ENCODE data around the gene PYM1.
A peak's percentile ranks its signal among the peaks of the same experiment; 100 is the strongest.

The PYM1 gene

DNA sequence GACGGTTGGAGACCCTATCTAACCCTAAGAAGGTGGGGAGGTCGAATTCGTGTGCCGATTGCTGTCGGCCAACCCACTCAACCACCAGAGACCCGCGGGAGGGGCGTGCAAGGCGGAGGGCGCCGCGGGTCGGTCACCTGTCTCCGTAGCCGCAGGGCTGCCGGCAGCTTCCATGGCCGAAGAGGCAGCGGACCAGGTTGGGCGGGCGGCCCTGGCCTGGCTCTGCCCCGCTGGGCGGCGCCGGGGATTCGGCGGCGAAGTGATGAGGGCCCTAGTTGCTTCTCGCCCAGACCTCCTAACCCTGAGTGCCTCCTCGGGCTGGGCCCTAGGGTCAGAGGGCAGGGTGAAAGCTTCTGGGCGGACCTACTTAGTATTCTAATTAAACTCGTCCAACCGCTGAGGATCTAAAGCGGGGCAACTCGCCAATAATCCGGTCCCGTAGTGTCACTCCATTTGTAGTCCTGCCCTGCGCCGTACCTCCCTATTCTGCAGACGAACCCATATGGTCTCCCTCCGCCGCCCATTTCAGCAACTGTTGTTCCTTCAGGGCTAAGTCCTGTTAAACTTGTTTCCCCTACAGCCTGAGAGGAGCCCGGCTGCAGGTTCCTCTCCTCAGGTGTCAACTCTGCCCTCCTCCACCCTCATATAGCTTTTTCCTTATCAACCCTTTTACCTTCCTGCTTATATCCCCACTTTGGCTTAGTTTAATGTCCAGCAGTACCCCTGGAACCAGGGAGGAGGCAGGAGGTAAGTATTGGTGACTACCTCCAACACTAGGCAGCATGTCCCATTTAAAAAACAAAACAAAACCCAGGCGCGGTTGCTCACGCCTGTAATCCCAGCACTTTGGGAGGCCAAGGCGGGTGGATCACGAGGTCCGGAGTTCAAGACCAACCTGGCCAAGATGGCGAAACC is at the start of gene PYM1:
TSS of gene PYM1 (minus strand) at position 307 of the 915 bp plus-strand sequence. CDS start at position 174, 133 bp downstream.
- DNase-seq, result peak; percentile 45 to 69

DNA sequence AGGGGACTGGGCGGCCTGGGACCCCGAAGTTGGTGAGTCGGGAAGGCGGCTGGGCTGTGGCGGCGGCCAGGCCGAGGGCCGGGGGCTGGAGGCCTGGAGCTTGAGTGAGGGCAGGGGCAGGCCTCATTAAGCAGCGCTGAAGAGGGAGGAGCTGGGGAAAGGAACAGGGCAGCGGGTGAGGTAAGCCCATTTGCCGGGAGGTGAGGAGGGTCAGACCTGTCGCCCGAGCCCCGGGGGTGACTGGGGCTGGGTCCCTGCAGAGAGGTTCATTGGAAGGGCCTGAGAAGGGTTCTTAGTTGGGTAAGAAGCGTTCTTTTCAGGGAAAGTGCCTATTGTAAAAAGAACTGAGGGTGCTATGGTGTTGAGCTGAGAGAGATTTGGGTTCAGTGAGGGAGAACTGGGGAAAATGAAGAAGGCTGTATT is 46.6 kb upstream of the PYM1 start:
- no peak for DNase-seq

DNA sequence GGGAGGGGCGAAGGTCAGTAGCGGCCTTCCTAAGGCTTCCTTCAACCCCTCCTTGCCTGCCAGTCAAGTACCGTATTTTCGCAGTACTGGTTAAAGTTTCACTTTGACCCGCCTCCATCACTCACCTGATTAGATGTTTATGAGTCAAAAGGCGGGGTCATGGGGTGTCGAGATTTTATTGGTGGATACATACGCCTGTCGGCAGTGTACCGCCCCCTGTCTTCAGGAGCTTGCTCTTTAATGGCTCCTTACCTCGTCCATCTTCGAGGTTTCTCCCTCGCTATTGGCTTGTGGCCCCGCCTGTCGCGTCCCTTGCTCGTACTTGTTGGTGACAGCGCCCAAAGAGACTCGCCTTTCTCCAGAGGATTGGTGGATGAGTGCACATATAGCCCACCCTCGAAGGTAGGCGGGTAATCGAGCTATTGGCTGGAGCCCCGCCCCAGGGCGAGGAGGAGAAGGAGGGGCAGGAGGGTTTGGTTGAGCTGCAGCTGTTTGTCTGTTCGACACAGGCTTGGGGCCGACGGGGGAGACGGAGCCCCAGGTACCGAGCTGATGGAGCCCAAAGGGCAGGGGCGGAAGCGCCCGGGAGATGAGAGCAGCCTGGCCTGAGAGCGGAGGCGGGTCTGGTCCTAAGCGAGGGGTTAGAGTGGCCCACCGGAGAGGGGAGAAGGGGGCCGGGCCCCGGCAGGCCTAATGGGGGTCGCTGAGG is 46.1 kb upstream of the PYM1 start, which contains the start of gene RAB5B:
TSS of gene RAB5B (plus strand) at position 480 of the 709 bp plus-strand sequence. CDS start 12,883 bp downstream, outside the sequence.
- DNase-seq, result peak; percentile 76 to 100

DNA sequence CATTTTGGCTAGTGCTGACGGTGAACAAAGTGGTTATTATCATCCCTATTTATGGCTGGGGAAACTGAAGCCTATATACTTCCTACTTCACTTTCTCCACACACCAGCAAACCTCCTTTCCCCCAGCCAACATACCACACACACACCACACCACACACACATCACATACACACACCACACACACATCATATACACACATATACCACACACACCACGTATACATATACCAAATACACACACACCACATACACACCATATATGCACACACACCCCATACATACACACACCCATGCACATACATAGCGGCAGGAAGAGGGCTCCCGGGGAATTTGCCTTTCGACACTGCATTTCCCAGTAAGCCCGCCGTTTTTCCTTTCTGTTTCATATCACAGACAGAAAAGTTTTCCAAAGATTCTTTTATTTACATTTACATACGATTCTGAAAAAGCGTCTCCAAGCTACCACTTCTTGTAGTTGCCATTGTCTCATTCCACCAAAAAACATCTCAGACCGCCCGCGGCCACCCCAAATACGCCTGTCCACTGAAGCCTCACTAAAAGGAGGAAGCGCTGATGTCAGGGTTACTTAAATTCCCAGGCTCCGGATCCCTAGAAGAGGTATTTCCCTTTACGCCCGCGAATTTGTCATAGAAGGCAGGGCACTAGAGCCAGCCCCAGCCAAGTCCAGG is 45.4 kb upstream of the PYM1 start:
- peak; percentile 32 to 35 for DNase-seq

DNA sequence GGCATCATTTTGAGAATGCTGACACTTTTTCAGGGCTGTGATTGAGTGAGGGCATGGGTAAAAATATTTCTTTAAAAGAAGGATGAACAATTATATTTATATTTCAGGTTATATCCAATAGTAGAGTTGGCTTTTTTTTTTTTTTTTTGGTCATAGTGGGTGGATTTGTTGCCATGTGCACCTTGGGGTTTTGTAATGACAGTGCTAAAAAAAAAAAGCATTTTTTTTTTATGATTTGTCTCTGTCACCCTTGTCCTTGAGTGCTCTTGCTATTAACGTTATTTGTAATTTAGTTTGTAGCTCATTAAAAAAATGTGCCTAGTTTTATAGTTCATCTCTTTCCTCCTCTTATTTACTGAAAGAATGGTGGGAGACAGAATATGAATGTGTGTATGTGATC is 44.8 kb upstream of the PYM1 start:
- DNase-seq, result no peak

DNA sequence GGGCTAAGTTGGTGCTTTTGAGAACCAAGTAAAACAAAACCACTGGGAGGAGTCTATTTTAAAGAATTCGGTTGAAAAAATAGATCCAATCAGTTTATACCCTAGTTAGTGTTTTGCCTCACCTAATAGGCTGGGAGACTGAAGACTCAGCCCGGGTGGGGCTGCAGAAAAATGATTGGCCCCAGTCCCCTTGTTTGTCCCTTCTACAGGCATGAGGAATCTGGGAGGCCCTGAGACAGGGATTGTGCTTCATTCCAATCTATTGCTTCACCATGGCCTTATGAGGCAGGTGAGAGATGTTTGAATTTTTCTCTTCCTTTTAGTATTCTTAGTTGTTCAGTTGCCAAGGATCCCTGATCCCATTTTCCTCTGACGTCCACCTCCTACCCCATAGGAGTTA is 44.3 kb upstream of the PYM1 start:
- DNase-seq, result no peak

DNA sequence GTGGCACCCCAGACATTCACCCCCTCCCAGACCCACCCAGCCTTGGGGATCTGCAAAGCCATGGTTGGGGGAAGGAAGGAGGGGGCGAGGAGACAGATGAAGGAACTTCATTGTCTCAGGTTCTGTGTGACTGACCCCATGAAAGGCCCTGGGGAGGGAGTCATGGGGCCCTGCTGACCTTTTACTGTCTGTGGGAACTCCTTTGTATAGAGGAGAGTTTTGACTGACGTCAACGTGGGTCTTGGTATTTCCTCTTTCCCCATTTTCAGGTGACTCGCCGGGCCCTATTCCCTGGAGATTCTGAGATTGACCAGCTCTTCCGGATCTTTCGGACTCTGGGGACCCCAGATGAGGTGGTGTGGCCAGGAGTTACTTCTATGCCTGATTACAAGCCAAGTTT is 43.1 kb upstream of the PYM1 start:
- no peak for DNase-seq

DNA sequence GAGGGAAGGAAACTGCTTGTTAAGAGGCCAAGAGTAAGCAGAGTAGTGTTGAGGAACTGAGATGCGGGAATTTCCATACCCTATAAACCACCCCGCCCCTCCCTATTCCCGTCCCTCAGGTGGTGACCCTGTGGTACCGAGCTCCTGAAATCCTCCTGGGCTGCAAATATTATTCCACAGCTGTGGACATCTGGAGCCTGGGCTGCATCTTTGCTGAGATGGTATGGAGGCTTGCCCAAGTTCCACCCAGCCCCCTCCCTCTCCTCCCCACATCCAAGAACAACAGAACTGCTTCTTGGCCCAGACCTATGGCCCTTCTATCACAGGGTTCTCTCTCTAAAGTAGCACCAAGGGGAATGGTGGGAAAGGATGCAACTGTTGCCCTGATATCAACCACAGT is 41.7 kb upstream of the PYM1 start:
- no peak for DNase-seq

DNA sequence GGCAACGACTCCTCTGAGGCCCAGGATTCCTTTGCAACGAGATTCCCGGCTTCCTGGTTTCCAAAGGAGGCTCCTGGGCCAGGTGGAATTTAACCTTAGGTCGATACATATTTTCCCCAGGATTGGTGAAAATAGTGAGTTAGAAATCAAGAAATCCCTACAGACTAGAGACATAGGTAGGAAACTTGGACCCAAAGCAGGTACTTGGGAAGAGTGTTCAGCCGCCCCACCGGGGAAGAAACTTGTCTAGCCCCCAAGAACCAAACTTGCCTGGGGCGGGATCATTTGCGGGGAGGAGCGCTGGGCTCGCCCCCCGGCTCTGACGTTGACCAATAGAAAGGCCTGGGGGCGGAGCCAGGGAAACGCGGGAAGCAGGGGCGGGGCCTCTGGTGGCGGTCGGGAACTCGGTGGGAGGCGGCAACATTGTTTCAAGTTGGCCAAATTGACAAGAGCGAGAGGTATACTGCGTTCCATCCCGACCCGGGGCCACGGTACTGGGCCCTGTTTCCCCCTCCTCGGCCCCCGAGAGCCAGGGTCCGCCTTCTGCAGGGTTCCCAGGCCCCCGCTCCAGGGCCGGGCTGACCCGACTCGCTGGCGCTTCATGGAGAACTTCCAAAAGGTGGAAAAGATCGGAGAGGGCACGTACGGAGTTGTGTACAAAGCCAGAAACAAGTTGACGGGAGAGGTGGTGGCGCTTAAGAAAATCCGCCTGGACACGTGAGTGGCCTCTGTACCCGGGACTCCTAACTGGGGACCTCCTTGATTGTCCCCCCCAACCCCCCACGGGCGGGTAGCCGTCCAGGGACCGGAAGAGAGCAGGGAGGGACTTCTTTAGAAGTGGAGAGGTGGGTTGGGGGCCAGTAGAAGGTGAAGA is 39.0 kb upstream of the PYM1 start, which contains the start of gene CDK2:
TSS of gene CDK2 (plus strand) at position 423 of the 874 bp plus-strand sequence. CDS start at position 602, 179 bp downstream.
- peak; percentile 63 to 67 for DNase-seq

DNA sequence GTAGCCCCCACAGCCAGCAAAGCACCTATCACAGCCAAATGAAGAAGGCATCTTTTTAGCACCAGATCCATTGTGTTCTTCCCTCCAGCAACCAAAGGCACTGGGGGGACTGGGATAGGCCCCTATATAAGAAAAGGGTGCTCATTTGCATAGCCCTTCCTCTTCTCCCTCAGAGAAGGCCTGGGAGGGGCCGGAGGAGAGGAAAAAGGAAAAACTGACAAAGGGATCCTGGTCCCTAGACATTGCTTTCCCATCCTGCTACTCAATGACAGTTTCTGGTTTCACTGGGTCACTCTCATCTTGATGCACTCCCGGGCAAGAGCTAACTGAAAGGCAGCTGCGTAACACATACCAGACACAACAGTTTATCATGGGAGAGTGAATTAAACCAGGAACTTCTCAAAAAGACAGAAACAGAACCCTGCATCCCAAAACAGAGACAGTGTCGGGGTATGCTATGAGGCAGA is 38.3 kb upstream of the PYM1 start, which contains the start of gene PMEL:
TSS of gene PMEL (minus strand) at position 102 of the 467 bp plus-strand sequence. CDS start at position 71, 31 bp downstream.
- no peak for DNase-seq

DNA sequence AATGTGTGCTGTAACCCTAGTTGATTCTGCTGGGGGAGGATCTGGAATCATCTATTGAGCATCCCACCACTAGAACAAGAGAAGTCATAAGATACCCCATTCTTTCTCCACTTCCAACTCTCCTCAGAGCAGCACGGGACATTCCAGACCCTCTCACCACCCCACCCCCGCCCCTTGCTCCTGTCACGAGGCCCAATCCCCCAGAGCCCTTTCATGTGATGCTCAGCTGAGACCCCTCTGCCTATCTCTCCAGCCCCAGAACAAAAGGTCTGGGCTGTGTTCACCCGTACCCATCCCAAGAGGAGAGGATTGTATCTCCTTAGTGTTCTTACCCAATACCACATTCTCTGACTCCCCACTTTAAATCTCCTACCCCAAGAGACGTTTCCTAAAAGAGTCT is 37.5 kb upstream of the PYM1 start:
- DNase-seq, result no peak

DNA sequence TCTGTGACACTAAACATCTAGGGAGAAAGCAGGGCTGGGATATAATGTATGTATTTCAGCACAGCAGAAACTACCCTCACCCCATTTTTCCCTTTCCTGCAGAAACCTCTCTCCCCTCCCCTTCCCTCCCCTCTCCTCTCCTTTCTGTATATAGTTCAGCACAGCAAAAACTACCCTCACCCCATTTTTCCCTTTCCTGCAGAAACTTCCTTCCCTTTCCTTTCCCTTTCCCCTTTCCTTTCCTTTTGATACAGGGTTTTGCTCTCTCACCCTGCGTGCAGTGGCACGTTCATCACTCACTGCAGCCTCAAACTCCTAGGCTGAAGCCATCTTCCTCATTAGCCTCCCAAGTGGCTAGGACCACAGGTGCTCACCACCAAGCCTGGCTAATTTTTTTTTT is 36.1 kb upstream of the PYM1 start:
- DNase-seq, result no peak

DNA sequence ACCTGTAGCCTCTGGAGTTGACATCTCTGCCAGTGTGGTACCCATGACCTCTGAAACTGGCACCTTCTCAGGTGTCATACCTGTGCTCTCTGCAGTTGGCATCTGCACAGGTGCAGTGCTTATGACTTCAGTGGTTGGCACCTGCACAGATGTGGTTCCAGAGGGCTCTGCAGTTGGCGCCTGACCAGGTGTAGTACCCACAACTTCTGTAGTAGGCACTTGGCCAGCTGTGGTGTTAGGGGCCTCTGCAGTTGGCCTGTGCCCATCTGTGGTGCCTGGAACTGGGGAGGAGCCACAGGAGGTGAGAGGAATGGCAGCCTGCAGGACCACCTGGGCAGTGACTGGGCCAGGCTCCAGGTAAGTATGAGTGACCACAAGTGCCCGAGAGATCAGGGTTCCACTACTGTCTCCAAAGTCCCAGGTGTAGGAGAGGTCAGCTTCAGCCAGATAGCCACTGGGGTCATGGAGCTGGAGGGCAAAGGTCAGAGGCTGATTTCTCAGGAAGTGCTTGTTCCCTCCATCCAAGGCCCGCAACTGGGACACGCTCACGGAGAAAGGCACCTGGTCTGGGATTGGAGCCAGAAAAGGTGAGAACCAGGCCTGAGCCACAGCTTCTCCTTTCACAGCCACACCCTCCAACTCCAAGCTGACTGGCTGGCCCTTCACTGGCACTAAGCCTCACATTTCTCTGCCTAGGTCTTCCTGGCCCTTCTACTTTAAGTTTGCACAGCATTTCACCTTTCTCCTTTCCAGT is 29.6 kb upstream of the PYM1 start:
- no peak for DNase-seq

DNA sequence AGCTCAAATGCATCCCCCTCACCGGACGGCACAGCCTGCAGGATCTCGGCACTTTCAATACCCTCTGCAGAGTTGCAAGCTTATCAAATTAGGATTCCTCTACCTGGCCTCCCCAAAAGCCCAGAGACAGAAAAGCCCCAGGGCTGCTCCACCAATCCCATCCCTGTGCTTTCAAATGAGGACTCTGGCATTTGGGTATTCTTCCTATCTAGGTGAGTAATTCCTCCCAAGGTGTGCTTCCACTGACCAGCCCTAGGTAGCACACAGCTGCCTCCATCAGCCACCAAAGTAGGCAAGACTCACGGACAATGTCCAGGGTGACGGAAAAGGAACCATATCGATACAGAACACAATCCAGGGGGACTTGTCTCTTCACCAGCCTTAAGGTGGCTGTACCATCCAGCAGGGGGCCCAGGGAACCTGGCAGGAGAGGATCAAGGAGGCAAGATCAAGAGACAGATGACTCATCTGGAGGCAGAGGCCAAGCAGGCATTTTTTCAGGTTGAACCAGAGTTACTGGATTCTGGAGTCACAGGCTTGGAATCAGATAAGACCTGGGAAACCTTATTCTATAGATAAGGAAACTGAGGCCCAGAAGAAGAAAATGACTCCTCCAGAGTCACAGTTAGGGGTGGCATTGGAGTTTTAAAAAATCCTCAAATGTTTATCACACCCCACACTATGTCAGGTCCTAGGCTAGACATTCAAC is 28.3 kb upstream of the PYM1 start:
- peak in 1 of 2 donors; percentile 28 for DNase-seq

DNA sequence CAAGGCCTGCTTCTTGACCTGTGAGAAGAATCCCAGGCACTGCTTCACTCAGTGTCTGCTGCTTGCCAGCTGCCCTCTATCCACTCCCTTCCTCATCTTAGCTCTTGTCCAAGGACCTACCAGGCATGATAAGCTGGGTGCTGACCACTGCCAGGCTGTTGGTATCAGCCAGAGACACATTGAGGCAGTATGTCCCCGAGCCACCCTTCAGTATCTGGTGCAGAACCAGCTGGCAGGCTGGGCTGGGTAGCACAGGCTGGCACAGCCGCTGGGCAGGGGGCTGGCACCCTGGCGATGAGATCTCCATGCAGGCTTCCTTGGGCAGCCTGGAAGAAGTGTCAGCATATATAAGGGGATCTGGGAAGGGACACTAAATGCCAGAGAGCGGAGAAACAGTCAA is 27.6 kb upstream of the PYM1 start:
- no peak for DNase-seq

DNA sequence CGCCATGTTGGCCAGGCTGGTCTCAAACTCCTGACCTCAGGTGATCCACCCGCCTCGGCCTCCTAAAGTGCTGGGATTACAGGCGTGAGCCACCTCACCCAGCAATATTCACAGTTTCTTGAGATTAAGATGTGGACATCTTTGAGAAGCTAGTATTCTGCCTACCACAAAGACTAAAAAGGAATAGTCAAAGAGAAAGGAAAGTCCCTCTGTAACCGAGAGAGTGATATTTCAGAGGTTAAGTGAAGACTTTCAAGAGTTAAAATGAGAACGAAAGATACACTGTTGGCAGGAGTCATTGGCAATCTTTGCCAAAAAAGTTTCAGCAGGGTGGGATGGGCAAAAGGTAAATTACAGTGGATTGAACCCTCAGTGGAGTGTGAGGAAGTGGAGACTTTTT is 18.9 kb upstream of the PYM1 start:
- DNase-seq, result no peak

DNA sequence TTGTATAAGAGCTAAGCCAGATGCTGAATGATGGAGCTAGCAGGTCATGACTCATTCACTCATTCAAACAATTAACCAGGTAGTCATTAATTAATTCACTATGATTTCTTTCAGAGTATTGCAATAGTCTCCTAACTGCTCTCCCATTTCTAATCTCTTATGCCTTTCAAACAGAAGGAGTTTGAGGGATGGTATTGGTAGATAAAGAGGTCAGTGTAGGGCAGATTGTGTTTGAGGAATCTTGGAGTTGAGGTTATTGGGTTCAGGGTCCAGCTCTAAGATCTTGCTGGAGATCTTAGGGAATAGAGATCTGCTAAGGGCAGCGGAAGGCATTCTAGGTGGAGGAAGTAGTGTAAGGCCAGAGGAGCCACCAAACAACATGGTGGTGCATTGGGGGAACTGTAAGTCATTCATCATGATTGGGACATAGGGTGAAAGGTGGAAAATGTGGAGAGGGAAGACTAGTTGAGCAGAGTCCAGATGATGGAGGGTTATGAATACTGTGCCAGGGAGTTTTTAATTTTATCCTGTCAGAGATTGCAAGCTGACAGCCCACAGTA is 15.0 kb upstream of the PYM1 start:
- no peak for DNase-seq

DNA sequence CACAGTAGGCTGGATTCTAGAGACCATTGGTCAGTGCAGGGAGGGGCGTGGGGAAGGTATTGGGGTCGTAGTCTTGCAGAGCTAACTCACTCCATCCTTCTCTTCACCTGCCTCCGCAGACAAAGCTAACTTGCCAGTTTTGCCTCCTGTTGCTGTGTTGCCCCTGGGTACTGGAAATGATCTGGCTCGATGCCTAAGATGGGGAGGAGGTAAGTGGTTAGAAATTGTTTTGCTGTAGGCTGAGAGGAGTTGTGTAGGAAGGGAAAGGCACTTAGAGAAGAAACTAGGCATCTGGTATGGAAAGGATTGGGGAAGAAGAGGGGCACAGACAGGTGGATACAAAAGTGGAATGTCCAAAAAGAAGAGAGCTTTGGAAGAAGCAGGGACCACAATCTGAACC is 14.4 kb upstream of the PYM1 start:
- DNase-seq, result no peak

DNA sequence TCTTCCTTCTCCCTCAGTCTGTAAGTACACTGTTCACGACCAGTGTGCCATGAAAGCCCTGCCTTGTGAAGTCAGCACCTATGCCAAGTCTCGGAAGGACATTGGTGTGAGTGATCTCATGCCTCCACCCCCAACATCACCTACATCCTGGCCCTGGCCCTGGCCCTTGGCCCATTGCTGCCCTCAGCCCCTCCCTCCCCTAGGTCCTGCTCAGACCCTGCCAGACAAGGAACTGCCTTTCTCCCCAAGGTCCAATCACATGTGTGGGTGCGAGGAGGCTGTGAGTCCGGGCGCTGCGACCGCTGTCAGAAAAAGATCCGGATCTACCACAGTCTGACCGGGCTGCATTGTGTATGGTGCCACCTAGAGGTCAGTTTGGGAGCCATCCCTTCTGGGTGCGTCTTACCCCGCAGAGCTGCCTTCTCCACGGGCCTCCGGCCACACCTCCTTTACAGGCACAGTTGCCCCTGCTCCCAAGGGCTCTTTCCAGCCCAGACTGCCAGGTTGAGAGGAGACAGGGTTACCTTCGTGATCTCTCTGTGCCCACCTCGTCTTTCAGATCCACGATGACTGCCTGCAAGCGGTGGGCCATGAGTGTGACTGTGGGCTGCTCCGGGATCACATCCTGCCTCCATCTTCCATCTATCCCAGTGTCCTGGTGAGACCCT is 12.5 kb upstream of the PYM1 start:
- peak; percentile 45 to 73 for DNase-seq

All from bone marrow (tissue), 2 donors.